H1 (cell line): ENCODE results near the gene TCERG1.

ENCODE experiments used
- CBX8 ChIP-seq: fragments of 300-800, 300-1000 bp; sonication (generic); IDR thresholded peaks from 2 replicates; pipeline ENCODE4 v1.7.1; 2016; ENCODE audit warnings: low read depth, low read length, borderline replicate concordance
- CREB1 ChIP-seq: IDR thresholded peaks from 2 replicates; pipeline ENCODE4 v1.6.1; 2012; ENCODE audit warnings: inconsistent platforms
- EGR1 ChIP-seq: IDR thresholded peaks from 2 replicates; pipeline ENCODE4 v1.6.1; 2011; ENCODE audit warnings: low read depth, low read length, borderline replicate concordance
- NRF1 ChIP-seq: IDR thresholded peaks from 2 replicates; pipeline ENCODE4 v1.6.1; 2011; ENCODE audit warnings: mild to moderate bottlenecking, low read depth, low read length, improper control_type of control experiment
- POLR2A ChIP-seq, 2 experiments: IDR thresholded peaks; 1 replicate in 1 of 2; 2 replicates in 1 of 2; pipeline ENCODE4 v1.6.1; 2011; ENCODE audit warnings: low read depth in 2 of 2, low read length in 2 of 2, mild to moderate bottlenecking in 2 of 2; ENCODE audit errors: control extremely low read depth in 1 of 2
- SUZ12 ChIP-seq: fragments of 200-600 bp; sonication (generic); IDR thresholded peaks from 2 replicates; pipeline ENCODE4 v1.6.1; 2012; ENCODE audit warnings: mild to moderate bottlenecking, inconsistent platforms, low read length, moderate library complexity, mixed read lengths
- TBP ChIP-seq: IDR thresholded peaks from 2 replicates; pipeline ENCODE4 v1.6.1; 2011; ENCODE audit warnings: low read depth, low read length, improper control_type of control experiment
- TEAD4 ChIP-seq: IDR thresholded peaks from 2 replicates; pipeline ENCODE4 v1.6.1; 2012; ENCODE audit warnings: low read depth, low read length, inconsistent platforms, mixed read lengths
- TF ChIP-seq, protein P1 (sequence below), 3 experiments: IDR thresholded peaks; 1 replicate in 2 of 3; 2 replicates in 1 of 3; pipeline versions ENCODE4 v1.5.1 to v1.6.1; 2011; ENCODE audit warnings: low read length in 3 of 3, mild to moderate bottlenecking in 3 of 3, inconsistent platforms in 2 of 3, low read depth in 1 of 3, moderate library complexity in 1 of 3; ENCODE audit not compliant: insufficient read depth in 1 of 3; ENCODE audit errors: control extremely low read depth in 1 of 3
- TF ChIP-seq, protein P2 (sequence below): IDR thresholded peaks from 2 replicates; pipeline ENCODE4 v1.6.1; 2012; ENCODE audit warnings: low read length, inconsistent platforms

DNA sequence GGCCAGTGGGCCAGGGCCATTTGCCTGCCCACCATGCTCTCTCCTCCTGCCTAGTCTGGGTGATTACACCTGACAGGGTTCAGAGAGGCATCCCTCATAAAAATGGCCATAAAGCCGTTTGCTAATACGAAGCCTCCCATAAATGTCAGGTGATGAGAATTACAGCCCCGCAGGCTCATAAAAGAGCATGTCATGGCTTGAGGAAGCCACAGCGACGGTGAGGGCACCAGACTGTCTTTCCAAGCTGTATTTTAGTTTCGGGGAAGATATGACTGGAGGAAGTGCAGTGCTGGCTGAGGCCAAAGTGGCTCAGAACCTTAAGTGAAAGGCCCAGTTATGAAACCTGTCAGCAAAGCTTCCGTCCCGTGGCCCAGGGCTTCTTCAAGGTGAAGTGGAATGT lies 18.5 kb upstream of the TCERG1 start:
- TF ChIP-seq, protein P1, sequence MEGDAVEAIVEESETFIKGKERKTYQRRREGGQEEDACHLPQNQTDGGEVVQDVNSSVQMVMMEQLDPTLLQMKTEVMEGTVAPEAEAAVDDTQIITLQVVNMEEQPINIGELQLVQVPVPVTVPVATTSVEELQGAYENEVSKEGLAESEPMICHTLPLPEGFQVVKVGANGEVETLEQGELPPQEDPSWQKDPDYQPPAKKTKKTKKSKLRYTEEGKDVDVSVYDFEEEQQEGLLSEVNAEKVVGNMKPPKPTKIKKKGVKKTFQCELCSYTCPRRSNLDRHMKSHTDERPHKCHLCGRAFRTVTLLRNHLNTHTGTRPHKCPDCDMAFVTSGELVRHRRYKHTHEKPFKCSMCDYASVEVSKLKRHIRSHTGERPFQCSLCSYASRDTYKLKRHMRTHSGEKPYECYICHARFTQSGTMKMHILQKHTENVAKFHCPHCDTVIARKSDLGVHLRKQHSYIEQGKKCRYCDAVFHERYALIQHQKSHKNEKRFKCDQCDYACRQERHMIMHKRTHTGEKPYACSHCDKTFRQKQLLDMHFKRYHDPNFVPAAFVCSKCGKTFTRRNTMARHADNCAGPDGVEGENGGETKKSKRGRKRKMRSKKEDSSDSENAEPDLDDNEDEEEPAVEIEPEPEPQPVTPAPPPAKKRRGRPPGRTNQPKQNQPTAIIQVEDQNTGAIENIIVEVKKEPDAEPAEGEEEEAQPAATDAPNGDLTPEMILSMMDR (IDR thresholded peaks at IDR 0.05; ENCODE audit: control extremely low read depth in 1 of 3, insufficient read depth in 1 of 3, low read depth in 1 of 3, low read length in 3 of 3) = no peak
- TF ChIP-seq POLR2A (IDR thresholded peaks at IDR 0.05; ENCODE audit: control extremely low read depth in 1 of 2, low read depth in 2 of 2, low read length in 2 of 2) = no peak
- TF ChIP-seq CBX8 = no peak
- TF ChIP-seq SUZ12 = no peak
- no peak for TF ChIP-seq NRF1
- no peak for TF ChIP-seq CREB1
- no peak for TF ChIP-seq TEAD4
- TF ChIP-seq TBP = no peak
- no peak for TF ChIP-seq EGR1
- TF ChIP-seq, protein P2, sequence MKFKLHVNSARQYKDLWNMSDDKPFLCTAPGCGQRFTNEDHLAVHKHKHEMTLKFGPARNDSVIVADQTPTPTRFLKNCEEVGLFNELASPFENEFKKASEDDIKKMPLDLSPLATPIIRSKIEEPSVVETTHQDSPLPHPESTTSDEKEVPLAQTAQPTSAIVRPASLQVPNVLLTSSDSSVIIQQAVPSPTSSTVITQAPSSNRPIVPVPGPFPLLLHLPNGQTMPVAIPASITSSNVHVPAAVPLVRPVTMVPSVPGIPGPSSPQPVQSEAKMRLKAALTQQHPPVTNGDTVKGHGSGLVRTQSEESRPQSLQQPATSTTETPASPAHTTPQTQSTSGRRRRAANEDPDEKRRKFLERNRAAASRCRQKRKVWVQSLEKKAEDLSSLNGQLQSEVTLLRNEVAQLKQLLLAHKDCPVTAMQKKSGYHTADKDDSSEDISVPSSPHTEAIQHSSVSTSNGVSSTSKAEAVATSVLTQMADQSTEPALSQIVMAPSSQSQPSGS = no peak
